GM12878 (cell line): Measurements from ENCODE around the gene KRTAP10-11. TPM values are rescaled to one million over a fixed set of nuclear protein-coding genes. Genes with fewer than 3 reads are reported as not detected.

Experiments
- ATAC-seq: fragments of 200-7000 bp; cut with Tn5 transposase; 3 replicates; pipeline ENCODE4 v1.9.1; 2020; ENCODE audit warnings: mild to moderate bottlenecking, moderate library complexity
- BruUV-seq: library from RNA; stranded (reverse); fragments of 400-500 nt; replicated peaks from 2 replicates; lab custom pipeline; 2021; lab: Mats Ljungman, UMichigan
- CTCF ChIA-PET: fragments of 300-600 bp; sonication (Branson Sonifier 250); formaldehyde crosslinking; extraction: SDS; loops from one replicate; lab custom pipeline; 2021; ENCODE audit warnings: inconsistent platforms; lab: Yijun Ruan, JAX
- POLR2A ChIA-PET: fragments of 350-600 bp; formaldehyde crosslinking; extraction: SDS; loops from one replicate; lab custom pipeline; 2021; ENCODE audit warnings: inconsistent platforms; lab: Charles Lee
- RAD21 ChIA-PET: fragments of 300-600 bp; sonication (Branson Sonifier 250); formaldehyde crosslinking; loops from one replicate; lab custom pipeline; 2023; ENCODE audit warnings: antibody characterized with exemption; ENCODE audit not compliant: unreplicated experiment; lab: Charles Lee
- SMC1A ChIA-PET: fragments of 300-600 bp; sonication (Branson Sonifier 250); formaldehyde crosslinking; loops from one replicate; lab custom pipeline; 2023; ENCODE audit not compliant: unreplicated experiment, uncharacterized antibody; lab: Charles Lee
- DNase-seq: peaks from one replicate; pipeline ENCODE4 v3.0.0-alpha.2; 2011; ENCODE audit warnings: low read depth, low spot score
- FAIRE-seq: peaks from 3 replicates; lab custom pipeline; 2011; peaks lifted over from hg19 to GRCh38; lab: Jason Lieb, UNC
- H2AFZ ChIP-seq: 2 replicates; pipeline ENCODE4 v1.6.0; 2011; ENCODE audit warnings: low read depth, low read length, control low read depth; ENCODE audit not compliant: control insufficient read depth
- H3K27ac ChIP-seq: 2 replicates; pipeline ENCODE4 v1.5.1; 2011; ENCODE audit warnings: control low read depth; ENCODE audit not compliant: control insufficient read depth, insufficient read depth
- H3K27me3 ChIP-seq, 2 experiments: replicated peaks in 1 of 2; 2 replicates each; pipeline versions ENCODE4 v1.6.0 to v1.6.1; 2011; ENCODE audit warnings: low read length in 1 of 2; ENCODE audit not compliant: control insufficient read depth in 2 of 2, insufficient read depth in 2 of 2
- H3K36me3 ChIP-seq, 2 experiments: 2 replicates each; pipeline ENCODE4 v1.5.1; 2011; ENCODE audit warnings: low read length in 1 of 2; ENCODE audit not compliant: control insufficient read depth in 2 of 2, insufficient read depth in 2 of 2
- H3K4me1 ChIP-seq: 2 replicates; pipeline ENCODE4 v1.6.1; 2011; ENCODE audit warnings: mild to moderate bottlenecking, low read length, moderate library complexity, mixed read lengths; ENCODE audit not compliant: control insufficient read depth, insufficient read depth
- H3K4me2 ChIP-seq: 2 replicates; pipeline ENCODE4 v1.6.0; 2011; ENCODE audit warnings: control low read depth; ENCODE audit not compliant: control insufficient read depth, insufficient read depth
- H3K4me3 ChIP-seq: fragments of 200-600 bp; sonication (generic); 2 replicates; pipeline ENCODE4 v1.5.1; 2016
- H3K79me2 ChIP-seq: 2 replicates; pipeline ENCODE4 v1.6.0; 2011; ENCODE audit warnings: low read length; ENCODE audit not compliant: control insufficient read depth, insufficient read depth
- H3K9ac ChIP-seq: 2 replicates; pipeline ENCODE4 v1.8.0; 2011; ENCODE audit warnings: low read length, control low read depth, mixed read lengths; ENCODE audit not compliant: control insufficient read depth, insufficient read depth
- H3K9me3 ChIP-seq: replicated peaks from 3 replicates; pipeline ENCODE4 v1.5.1; 2011; ENCODE audit warnings: mild to moderate bottlenecking, low read length; ENCODE audit not compliant: control insufficient read depth, insufficient read depth
- H4K20me1 ChIP-seq: 2 replicates; pipeline ENCODE4 v1.6.0; 2011; ENCODE audit not compliant: control insufficient read depth, insufficient read depth
- BCLAF1 ChIP-seq: fragments of 450-650 bp; IDR thresholded peaks from 2 replicates; pipeline ENCODE4 v1.6.1; 2017; ENCODE audit warnings: antibody characterized with exemption, mild to moderate bottlenecking, moderate library complexity
- FOS ChIP-seq: IDR thresholded peaks from 3 replicates; pipeline ENCODE4 v1.6.1; 2011; ENCODE audit warnings: borderline replicate concordance; ENCODE audit not compliant: insufficient read length; ENCODE audit errors: extremely low read depth
- HDAC6 ChIP-seq: fragments of 200-600 bp; sonication (generic); IDR thresholded peaks from one replicate; pipeline ENCODE4 v1.8.0; 2017; ENCODE audit warnings: antibody characterized with exemption; ENCODE audit not compliant: unreplicated experiment
- MEF2A ChIP-seq: IDR thresholded peaks from 2 replicates; pipeline ENCODE4 v1.6.1; 2011; ENCODE audit warnings: low read depth, mild to moderate bottlenecking, low read length, moderate library complexity; ENCODE audit not compliant: insufficient read depth
- NKRF ChIP-seq: fragments of 450-650 bp; conservative IDR thresholded peaks from 2 replicates; pipeline ENCODE4 v1.6.1; 2017; ENCODE audit warnings: mild to moderate bottlenecking, moderate library complexity
- ZNF207 ChIP-seq: fragments of 450-650 bp; IDR thresholded peaks from 2 replicates; pipeline ENCODE4 v1.6.1; 2014; ENCODE audit warnings: antibody characterized with exemption, mild to moderate bottlenecking, borderline replicate concordance
- WGBS: methylation state at CpG from one replicate; pipeline ENCODE4 v1.1.6; 2016; ENCODE audit warnings: low lambda C conversion rate; ENCODE audit not compliant: insufficient replicate concordance, insufficient coverage; ENCODE audit errors: missing lambda C conversion rate; 5-methylcytosine and 5-hydroxymethylcytosine counted together
- in situ Hi-C: fragments of 300-500 bp; cut with MboI; formaldehyde crosslinking; loops from 9 replicates; pipeline ENCODE4 v1.14.3; 2018; ENCODE audit warnings: mixed read lengths
- intact Hi-C: fragments of 100-400 bp; cut with micrococcal nuclease; formaldehyde crosslinking; loops from one replicate; pipeline ENCODE4 v1.14.2; 2022; ENCODE audit not compliant: unreplicated experiment
- polyA plus RNA-seq, 11 experiments: library from polyadenylated mRNA; depleted of rRNA in 4 of 11; unstranded in 6 of 11; stranded (reverse) in 5 of 11; fragments of >200 nt; fragmentation: Nextera tagmentation in 4 of 11; fragmentation: Illumina TruSeq in 1 of 11; extraction: Ambion mirVana in 4 of 11; extraction: Trizol in 1 of 11; gene quantifications; 1 replicate in 1 of 11; 2 replicates in 10 of 11; pipeline versions ENCODE4 v1.2.1 to v1.2.3, GENCODE V29; 2011 to 2016; ENCODE audit warnings: inconsistent platforms in 2 of 11, missing spikeins in 2 of 11, low read depth in 1 of 11
- total RNA-seq, 4 experiments: library from RNA; depleted of rRNA in 3 of 4; stranded (reverse); fragments of >200 nt in 3 of 4; fragmentation: Illumina TruSeq in 1 of 4; extraction: Trizol in 1 of 4; gene quantifications; 2 replicates each; pipeline versions ENCODE4 v1.2.1 to v1.2.3, GENCODE V29; 2013 to 2021

KRTAP10-11 gene
- total and polyA plus RNA-seq, 10 of the 15 experiments (the other 5 are each of a cell fraction or from before 2014, with no cell fraction given): not detected

GRCh38 chr21:44640761-44641160 lies 5.5 kb upstream of the KRTAP10-11 start:
- no peaks in the 10 kb centered on the region for H4K20me1 ChIP-seq
- TF ChIP-seq MEF2A (no peak), NKRF (no peak), FOS (no peak), HDAC6 (no peak), ZNF207 (no peak), BCLAF1 (no peak)
- ATAC-seq (no peak), DNase-seq (no peak), FAIRE-seq (no peak)
- SMC1A ChIA-PET: no interaction called here
- intact Hi-C loops: no loop called here
- H3K9ac ChIP-seq: no peak overlapping the region
- H3K36me3 ChIP-seq: no peaks in the 10 kb centered on the region
- no peaks in the 10 kb centered on the region for H3K79me2 ChIP-seq
- POLR2A ChIA-PET: no interaction called here
- no peak overlapping the region for H3K4me3 ChIP-seq
- H3K4me2 ChIP-seq: no peak overlapping the region
- CTCF ChIA-PET: no interaction called here
- in situ Hi-C loops: no loop called here
- H3K9me3 ChIP-seq: peaks cover 1% of the 10 kb centered on the region; the same call in 1 of the 3 replicates
- no peak overlapping the region for H3K27ac ChIP-seq
- 52% methylated on average over 5 of the region's 5 CpGs for WGBS
- BruUV-seq: no TSS peak
- H3K4me1 ChIP-seq: no peaks in the 10 kb centered on the region
- no peaks in the 10 kb centered on the region for H3K27me3 ChIP-seq
- RAD21 ChIA-PET: no interaction called here
- H2AFZ ChIP-seq: no peak overlapping the region
